ENCODE data around the gene GCAT.

GRCh38 chr22:37805810-37806277 is 1.9 kb upstream of the GCAT start:
- TF ChIP-seq CTCF (conservative IDR thresholded peaks at IDR 0.05; ENCODE audit: low read depth, low read length) (no peak), ELK1 (IDR thresholded peaks at IDR 0.05; ENCODE audit: borderline replicate concordance, low read depth, low read length) (no peak)

Measured in IMR-90 (cell line).